Left lung (tissue), 10 donors: ENCODE measurements around the gene PAK6. TPM values are rescaled to one million over a fixed set of nuclear protein-coding genes. Genes with fewer than 3 reads are reported as not detected.

Experiments
- ATAC-seq: fragments of 200-7000 bp; cut with Tn5 transposase; one replicate; pipeline ENCODE4 v1.9.1; 2020; ENCODE audit warnings: moderate library complexity
- DNase-seq, 4 donors: peaks; one replicate each; pipeline ENCODE4 v3.0.0-alpha.2; 2013 to 2020
- H3K27ac ChIP-seq, 2 donors: fragments of 200-600 bp; sonication (generic) in 1 of 2; one replicate each; pipeline versions ENCODE4 v1.5.0 to v1.8.0; 2020 to 2021
- H3K27me3 ChIP-seq, 2 donors: fragments of 200-600 bp; sonication (generic) in 1 of 2; one replicate each; pipeline versions ENCODE4 v1.5.0 to v1.8.0; 2020 to 2021
- H3K36me3 ChIP-seq, 2 donors: fragments of 200-600 bp; sonication (generic) in 1 of 2; one replicate each; pipeline versions ENCODE4 v1.5.0 to v1.8.0; 2020 to 2021
- H3K4me1 ChIP-seq, 2 donors: fragments of 200-600 bp; one replicate each; pipeline ENCODE4 v1.8.0; 2021
- H3K4me3 ChIP-seq, 2 donors: fragments of 200-600 bp; sonication (generic) in 1 of 2; one replicate each; pipeline versions ENCODE4 v1.5.0 to v1.8.0; 2020 to 2021; ENCODE audit warnings: mild to moderate bottlenecking in 1 of 2
- H3K9me3 ChIP-seq, 2 donors: fragments of 200-600 bp; sonication (generic) in 1 of 2; one replicate each; pipeline versions ENCODE4 v1.5.0 to v1.8.0; 2020 to 2021
- CTCF ChIP-seq, 2 donors: fragments of 200-600 bp; sonication (generic) in 1 of 2; IDR thresholded peaks; one replicate each; pipeline versions ENCODE4 v1.5.0 to v1.8.0; 2021; ENCODE audit warnings: antibody characterized with exemption in 2 of 2
- intact Hi-C, 2 donors: fragments of 100-400 bp; cut with DNase I; formaldehyde crosslinking; loops; one replicate each; pipeline versions ENCODE4 v1.11.2 to v1.14.2; 2022
- polyA plus RNA-seq, 6 donors: library from polyadenylated mRNA; unstranded; fragments of 120-200 nt; gene quantifications; one replicate each; pipeline ENCODE4 v1.2.1, GENCODE V29; 2013; ENCODE audit not compliant: insufficient read length in 6 of 6
- total RNA-seq, 2 donors: library from RNA; stranded (reverse); fragmentation: NEBNext Ultra II Directional; extraction: Animal tissue kit (Norgen Biotek cat#: 25700); gene quantifications; one replicate each; pipeline ENCODE4 v1.2.1, GENCODE V29; 2021
- donor health status: DM: no; HTN: yes; CAD: no.
- donor health status: DM: no; HTN: no; CAD: no.

The PAK6 gene
- total and polyA plus RNA-seq, 8 donors, result 5.3 to 14.6 (median 8.1) TPM

GRCh38 chr15:40310993-40311392, 72.1 kb downstream of the PAK6 start:
- intact Hi-C loops, result no loop called here
- Histone ChIP-seq H3K9me3 (no peaks in the 10 kb centered on the region), H3K4me3 (no peak overlapping the region), H3K36me3 (no peaks in the 10 kb centered on the region), H3K27ac (no peak overlapping the region), H3K27me3 (no peaks in the 10 kb centered on the region), H3K4me1 (peaks cover 13 to 35% of the 10 kb centered on the region in 2 donors)
- DNase-seq (peak in 1 of 4 donors; percentile 24), ATAC-seq (no peak)
- no peak for TF ChIP-seq CTCF (IDR thresholded peaks at IDR 0.05)

GRCh38 chr15:40312370-40313158, 73.7 kb downstream of the PAK6 start:
- no peak overlapping the region for H3K27ac ChIP-seq
- DNase-seq, result peak in 1 of 4 donors; percentile 26
- no peak for ATAC-seq
- no peaks in the 10 kb centered on the region for H3K27me3 ChIP-seq
- H3K9me3 ChIP-seq, result no peaks in the 10 kb centered on the region
- intact Hi-C loops, result no loop called here
- no peak overlapping the region for H3K4me3 ChIP-seq
- TF ChIP-seq CTCF (IDR thresholded peaks at IDR 0.05), result no peak
- no peaks in the 10 kb centered on the region for H3K36me3 ChIP-seq
- peaks cover 13 to 29% of the 10 kb centered on the region in 2 donors for H3K4me1 ChIP-seq

- ATAC-seq, result peak; percentile 85
- no peak overlapping the region for H3K4me3 ChIP-seq
- H3K36me3 ChIP-seq, result no peaks in the 10 kb centered on the region
- peaks cover 11 to 23% of the 10 kb centered on the region in 2 donors for H3K4me1 ChIP-seq
- intact Hi-C loops, result no loop called here
- no peaks in the 10 kb centered on the region for H3K9me3 ChIP-seq
- H3K27ac ChIP-seq, result no peak overlapping the region
- TF ChIP-seq CTCF (IDR thresholded peaks at IDR 0.05), result no peak
- DNase-seq, result peak in 2 of 4 donors; percentile 78 to 87
- no peaks in the 10 kb centered on the region for H3K27me3 ChIP-seq
Observed at GRCh38 chr15:40313531-40314398, 74.9 kb downstream of the PAK6 start.

- TF ChIP-seq CTCF (IDR thresholded peaks at IDR 0.05), result no peak
- DNase-seq, result no peak
- no peak overlapping the region for H3K27ac ChIP-seq
- no peaks in the 10 kb centered on the region for H3K27me3 ChIP-seq
- ATAC-seq, result no peak
- H3K4me3 ChIP-seq, result no peak overlapping the region
- H3K36me3 ChIP-seq, result no peaks in the 10 kb centered on the region
- intact Hi-C loops, result no loop called here
- peaks cover 5 to 12% of the 10 kb centered on the region in 2 donors for H3K4me1 ChIP-seq
- H3K9me3 ChIP-seq, result no peaks in the 10 kb centered on the region
Observed at GRCh38 chr15:40314723-40315276, 75.9 kb downstream of the PAK6 start.

GRCh38 chr15:40316931-40317330, 78.1 kb downstream of the PAK6 start:
- Histone ChIP-seq H3K36me3 (no peaks in the 10 kb centered on the region), H3K4me3 (no peak overlapping the region), H3K9me3 (no peaks in the 10 kb centered on the region), H3K27ac (no peak overlapping the region), H3K4me1 (peaks cover 5 to 16% of the 10 kb centered on the region in 2 donors), H3K27me3 (no peaks in the 10 kb centered on the region)
- no peak for TF ChIP-seq CTCF (IDR thresholded peaks at IDR 0.05)
- ATAC-seq (no peak), DNase-seq (no peak)
- intact Hi-C loops, result no loop called here
